WTC11 (cell line): Measurements from ENCODE around the gene GTPBP1. TPM values are rescaled to one million over a fixed set of nuclear protein-coding genes. Genes with fewer than 3 reads are reported as not detected.

Experiments used
- ATAC-seq: fragments of 200-7000 bp; cut with Tn5 transposase; 2 replicates; pipeline ENCODE4 v1.10.0; 2021; ENCODE audit warnings: mild to moderate bottlenecking, moderate library complexity
- CTCF ChIA-PET: fragments of 300-600 bp; sonication (Branson Sonifier 250); formaldehyde crosslinking; loops from one replicate; lab custom pipeline; 2021; ENCODE audit warnings: antibody characterized with exemption; lab: Charles Lee
- POLR2A ChIA-PET: fragments of 350-600 bp; sonication (Branson Sonifier 250); formaldehyde crosslinking; loops from one replicate; lab custom pipeline; 2021; ENCODE audit warnings: antibody characterized with exemption; lab: Charles Lee
- DNase-seq: peaks from one replicate; pipeline ENCODE4 v3.0.0; 2021; ENCODE audit warnings: low spot score
- H3K27ac Mint-ChIP-seq: 2 replicates; pipeline ENCODE4 v1.8.0; 2021; ENCODE audit warnings: mixed read lengths
- H3K27me3 Mint-ChIP-seq: 2 replicates; pipeline ENCODE4 v1.8.0; 2021; ENCODE audit warnings: low read depth, mild to moderate bottlenecking, moderate library complexity, mixed read lengths
- H3K36me3 Mint-ChIP-seq: 2 replicates; pipeline ENCODE4 v1.8.0; 2021; ENCODE audit warnings: mixed read lengths
- H3K4me1 Mint-ChIP-seq: 2 replicates; pipeline ENCODE4 v1.8.0; 2022; ENCODE audit warnings: mixed read lengths
- H3K4me3 Mint-ChIP-seq: 2 replicates; pipeline ENCODE4 v1.8.0; 2021; ENCODE audit warnings: mild to moderate bottlenecking, moderate library complexity, mixed read lengths
- H3K9me3 Mint-ChIP-seq: 2 replicates; pipeline ENCODE4 v1.8.0; 2021; ENCODE audit warnings: mixed read lengths
- ARID4B ChIP-seq: sonication (generic); formaldehyde crosslinking; IDR thresholded peaks from 2 replicates; pipeline ENCODE4 v1.8.0; 2023; ENCODE audit warnings: missing genetic modification reagents, mild to moderate bottlenecking, borderline replicate concordance
- ATF6 ChIP-seq: sonication (generic); formaldehyde crosslinking; IDR thresholded peaks from 2 replicates; pipeline ENCODE4 v1.8.1; 2023; ENCODE audit warnings: mild to moderate bottlenecking, missing genetic modification reagents
- ETV6 ChIP-seq: sonication (generic); formaldehyde crosslinking; IDR thresholded peaks from 2 replicates; pipeline ENCODE4 v1.8.1; 2022; ENCODE audit warnings: mild to moderate bottlenecking, missing genetic modification reagents
- FOXP1 ChIP-seq: sonication (generic); formaldehyde crosslinking; IDR thresholded peaks from 2 replicates; pipeline ENCODE4 v1.8.0; 2022; ENCODE audit warnings: missing genetic modification reagents, mild to moderate bottlenecking, moderate library complexity, borderline replicate concordance
- GTF2I ChIP-seq: fragments of 250-450 bp; sonication (Bioruptor Pico); conservative IDR thresholded peaks from 2 replicates; pipeline ENCODE4 v1.4.0; 2021; ENCODE audit warnings: mild to moderate bottlenecking
- IRF2 ChIP-seq: sonication (generic); formaldehyde crosslinking; IDR thresholded peaks from 2 replicates; pipeline ENCODE4 v1.8.0; 2022; ENCODE audit warnings: low read depth, missing genetic modification reagents, borderline replicate concordance
- JUN ChIP-seq: sonication (generic); formaldehyde crosslinking; IDR thresholded peaks from 2 replicates; pipeline ENCODE4 v1.8.0; 2023; ENCODE audit warnings: mild to moderate bottlenecking, missing genetic modification reagents
- NFE2L1 ChIP-seq: sonication (generic); formaldehyde crosslinking; IDR thresholded peaks from 2 replicates; pipeline ENCODE4 v1.8.1; 2023; ENCODE audit warnings: missing genetic modification reagents
- NR1H2 ChIP-seq: sonication (generic); formaldehyde crosslinking; IDR thresholded peaks from 2 replicates; pipeline ENCODE4 v1.9.0; 2021; ENCODE audit warnings: mild to moderate bottlenecking, moderate library complexity, missing genetic modification reagents
- TP53 ChIP-seq: sonication (generic); formaldehyde crosslinking; IDR thresholded peaks from 2 replicates; pipeline ENCODE4 v1.8.1; 2023; ENCODE audit warnings: mild to moderate bottlenecking, missing genetic modification reagents
- ZBTB43 ChIP-seq: sonication (generic); formaldehyde crosslinking; IDR thresholded peaks from 2 replicates; pipeline ENCODE4 v1.8.1; 2023; ENCODE audit warnings: mild to moderate bottlenecking, missing genetic modification reagents
- ZNF138 ChIP-seq: sonication (generic); formaldehyde crosslinking; conservative IDR thresholded peaks from 2 replicates; pipeline ENCODE4 v1.8.1; 2022; ENCODE audit warnings: mild to moderate bottlenecking, moderate library complexity, missing genetic modification reagents
- ZNF232 ChIP-seq: sonication (generic); formaldehyde crosslinking; IDR thresholded peaks from 2 replicates; pipeline ENCODE4 v1.8.0; 2022; ENCODE audit warnings: mild to moderate bottlenecking, missing genetic modification reagents
- ZNF263 ChIP-seq: sonication (generic); formaldehyde crosslinking; IDR thresholded peaks from 2 replicates; pipeline ENCODE4 v1.8.1; 2022; ENCODE audit warnings: low read depth, mild to moderate bottlenecking, moderate library complexity, missing genetic modification reagents
- ZNF416 ChIP-seq: fragments of 250-450 bp; sonication (Bioruptor Pico); IDR thresholded peaks from 2 replicates; pipeline ENCODE4 v1.9.0; 2021; ENCODE audit warnings: mild to moderate bottlenecking, inconsistent platforms
- total RNA-seq: library from RNA; stranded (reverse); gene quantifications from 3 replicates; pipeline ENCODE4 v1.2.3, GENCODE V29; 2021

Gene GTPBP1
- total RNA-seq, 1 experiment from 2014 or later = 108 TPM

GRCh38 chr22:38761202-38762162 is 55.7 kb downstream of the GTPBP1 start:
- POLR2A ChIA-PET = no interaction called here
- no peak for ATAC-seq
- TF ChIP-seq IRF2 (CRISPR knock-in tag) = no peak
- peak; percentile 96; the same call in 1 of the 2 replicates for TF ChIP-seq ZBTB43 (CRISPR knock-in tag)
- TF ChIP-seq, all 79 proteins: peak for 1
- CTCF ChIA-PET = interaction anchor here (1.0 to 1.2 kb wide), 4 partner anchors 8 to 710 kb away, joined by 3 to 4 read pairs (median 4); no protein-coding TSS in a partner anchor
- DNase-seq = no peak
- Mint-ChIP-seq H3K27ac (no peak overlapping the region), H3K9me3 (no peaks in the 10 kb centered on the region), H3K4me3 (no peak overlapping the region), H3K4me1 (peaks cover 4% of the 10 kb centered on the region), H3K27me3 (peaks cover 9% of the 10 kb centered on the region), H3K36me3 (no peaks in the 10 kb centered on the region)

GRCh38 chr22:38762551-38762983 is 56.8 kb downstream of the GTPBP1 start:
- DNase-seq (no peak), ATAC-seq (no peak)
- POLR2A ChIA-PET = no interaction called here
- no peaks in the 10 kb centered on the region for H3K36me3 Mint-ChIP-seq
- CTCF ChIA-PET = interaction anchor here (1.1 to 1.2 kb wide), 2 partner anchors 22 to 453 kb away, joined by 4 to 6 read pairs; no protein-coding TSS in a partner anchor
- H3K27ac Mint-ChIP-seq = no peak overlapping the region
- TF ChIP-seq TP53 = no peak
- TF ChIP-seq ZNF232 (CRISPR knock-in tag) = no peak
- TF ChIP-seq JUN (CRISPR knock-in tag) = no peak
- no peak for TF ChIP-seq ZNF138 (CRISPR knock-in tag)
- TF ChIP-seq ETV6 = no peak
- TF ChIP-seq ZNF263 = no peak
- no peak for TF ChIP-seq ATF6
- no peak for TF ChIP-seq GTF2I (CRISPR knock-in tag)
- no peak for TF ChIP-seq FOXP1 (CRISPR knock-in tag)
- no peak for TF ChIP-seq ZNF416 (CRISPR knock-in tag)
- no peak for TF ChIP-seq ARID4B
- TF ChIP-seq NR1H2 (CRISPR knock-in tag) = no peak
- TF ChIP-seq IRF2 (CRISPR knock-in tag) = no peak
- no peak for TF ChIP-seq NFE2L1 (CRISPR knock-in tag)
- H3K27me3 Mint-ChIP-seq = no peaks in the 10 kb centered on the region; the same call in 1 of the 2 replicates
- no peaks in the 10 kb centered on the region for H3K4me1 Mint-ChIP-seq
- H3K9me3 Mint-ChIP-seq = no peaks in the 10 kb centered on the region
- H3K4me3 Mint-ChIP-seq = no peak overlapping the region
